Stimulated activated CD8-positive, alpha-beta memory T cell treated with anti-CD3 and anti-CD28 coated beads, Interleukin-12 subunit alpha, Interleukin-12 subunit beta, amount 100 ng/mL, for 4 hours (primary cell): ENCODE measurements around the gene TRPC5OS.

ENCODE experiments used
- DNase-seq: peaks from one replicate; pipeline ENCODE4 v3.0.0-alpha.2; 2020; ENCODE audit warnings: low read depth

The TRPC5OS gene

GRCh38 chrX:111896148-111896547 is 20.2 kb downstream of the TRPC5OS start:
- DNase-seq = no peak

- DNase-seq = no peak
Observed at GRCh38 chrX:111914398-111915090, 38.6 kb downstream of the TRPC5OS start.

GRCh38 chrX:111917591-111917990 is 41.6 kb downstream of the TRPC5OS start:
- no peak for DNase-seq

GRCh38 chrX:111928456-111928855 is 52.5 kb downstream of the TRPC5OS start:
- DNase-seq = no peak
